HUES6 (cell line): Measurements from ENCODE around the gene DNASE1.
A peak's percentile ranks its signal among the peaks of the same experiment; 100 is the strongest.

Experiments used
- H3K27ac ChIP-seq: 2 replicates; pipeline ENCODE4 v1.7.0; 2013; ENCODE audit warnings: low read depth, mild to moderate bottlenecking, low read length, inconsistent platforms
- H3K27me3 ChIP-seq: 2 replicates; pipeline ENCODE4 v1.6.1; 2013; ENCODE audit warnings: low read length; ENCODE audit not compliant: control insufficient read depth, insufficient read depth
- H3K36me3 ChIP-seq: 2 replicates; pipeline ENCODE4 v1.6.1; 2013; ENCODE audit warnings: low read length; ENCODE audit not compliant: control insufficient read depth, insufficient read depth
- H3K4me1 ChIP-seq: 2 replicates; pipeline ENCODE4 v1.6.1; 2013; ENCODE audit warnings: low read length; ENCODE audit not compliant: control insufficient read depth, insufficient read depth
- H3K4me3 ChIP-seq: 2 replicates; pipeline ENCODE4 v1.5.1; 2013; ENCODE audit warnings: low read depth, low read length
- H3K9ac ChIP-seq: one replicate; pipeline ENCODE4 v1.6.1; 2013; ENCODE audit warnings: mild to moderate bottlenecking, low read length
- H3K9me3 ChIP-seq: 2 replicates; pipeline ENCODE4 v1.6.1; 2013; ENCODE audit warnings: low read depth, low read length; ENCODE audit not compliant: control insufficient read depth, insufficient read depth

DNASE1 gene

GRCh38 chr16:3641801-3642396 lies 12.6 kb upstream of the DNASE1 start:
- H3K27ac ChIP-seq = no peak overlapping the region
- H3K36me3 ChIP-seq = no peaks in the 10 kb centered on the region
- H3K27me3 ChIP-seq = no peaks in the 10 kb centered on the region
- H3K4me3 ChIP-seq = no peak overlapping the region
- no peaks in the 10 kb centered on the region for H3K9me3 ChIP-seq
- peaks cover 63% of the 10 kb centered on the region for H3K4me1 ChIP-seq
- H3K9ac ChIP-seq = no peak overlapping the region

DNA sequence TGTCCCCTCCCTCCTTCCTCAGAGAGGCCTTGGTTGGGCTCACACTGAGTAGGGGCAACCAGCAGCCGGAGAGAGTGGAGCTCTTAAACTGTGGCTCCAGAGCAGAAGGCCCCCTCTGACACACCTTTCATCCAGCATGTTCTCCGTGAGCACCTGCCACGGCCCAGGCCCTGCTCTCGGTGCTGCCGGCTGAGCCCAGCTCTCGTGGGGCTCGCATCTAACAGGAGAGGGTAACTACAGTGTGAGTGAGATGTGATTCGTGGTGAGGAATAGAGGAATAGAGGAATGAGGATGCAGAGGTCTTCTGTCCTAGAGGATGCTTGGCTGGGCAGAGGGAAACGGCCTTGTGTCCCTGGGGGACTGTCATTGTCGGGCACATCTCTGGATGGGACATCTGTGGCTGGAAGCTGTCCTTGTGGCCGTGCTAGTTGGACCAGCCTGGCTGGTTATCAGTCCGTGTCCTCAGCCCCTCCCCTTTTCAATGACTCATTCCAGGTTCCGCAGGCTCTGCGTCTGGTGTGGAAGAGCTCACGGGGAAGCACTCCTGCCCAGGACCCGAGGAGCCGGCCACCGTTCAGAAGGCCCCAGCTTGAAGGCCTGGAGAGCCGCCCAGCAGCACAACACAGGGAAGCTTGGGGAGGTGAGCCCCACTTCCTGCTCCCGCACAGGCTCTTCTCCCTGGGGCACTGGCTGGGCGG lies 11.9 kb upstream of the DNASE1 start:
- no peak overlapping the region for H3K4me3 ChIP-seq
- H3K27ac ChIP-seq = no peak overlapping the region
- peaks cover 58% of the 10 kb centered on the region for H3K4me1 ChIP-seq
- no peaks in the 10 kb centered on the region for H3K9me3 ChIP-seq
- no peaks in the 10 kb centered on the region for H3K27me3 ChIP-seq
- no peaks in the 10 kb centered on the region for H3K36me3 ChIP-seq
- H3K9ac ChIP-seq = no peak overlapping the region

- Histone ChIP-seq H3K9ac (no peak overlapping the region), H3K27ac (no peak overlapping the region), H3K27me3 (no peaks in the 10 kb centered on the region), H3K4me1 (peaks cover 54% of the 10 kb centered on the region), H3K4me3 (no peak overlapping the region), H3K36me3 (no peaks in the 10 kb centered on the region), H3K9me3 (no peaks in the 10 kb centered on the region)
Measured at GRCh38 chr16:3643095-3643730, 11.3 kb upstream of the DNASE1 start.

DNA sequence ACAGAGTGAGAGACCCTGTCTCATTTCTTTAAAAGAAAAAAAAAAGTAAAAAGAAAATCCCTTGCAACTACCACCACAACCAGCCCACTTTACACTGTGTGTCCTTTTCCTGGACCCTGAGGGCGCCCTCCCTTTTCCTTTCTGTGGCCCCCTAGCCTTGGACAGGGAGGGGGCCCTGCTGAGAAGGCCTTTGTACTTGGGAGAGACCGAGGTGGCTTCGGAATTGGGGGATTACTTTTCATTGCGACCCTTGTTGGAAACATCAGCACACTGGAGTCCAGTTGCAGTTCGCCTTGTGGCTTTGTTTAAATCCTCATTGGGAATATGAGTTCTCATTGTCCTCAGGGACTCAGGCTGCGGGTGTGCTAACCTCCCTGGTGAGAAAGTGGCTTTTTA lies 9.4 kb upstream of the DNASE1 start:
- Histone ChIP-seq H3K36me3 (no peaks in the 10 kb centered on the region), H3K4me1 (peaks cover 43% of the 10 kb centered on the region), H3K4me3 (no peak overlapping the region), H3K27ac (peak overlapping the region; percentile 78; the same call in 1 of the 2 replicates), H3K9ac (peak overlapping the region; percentile 55), H3K9me3 (no peaks in the 10 kb centered on the region), H3K27me3 (no peaks in the 10 kb centered on the region)

DNA sequence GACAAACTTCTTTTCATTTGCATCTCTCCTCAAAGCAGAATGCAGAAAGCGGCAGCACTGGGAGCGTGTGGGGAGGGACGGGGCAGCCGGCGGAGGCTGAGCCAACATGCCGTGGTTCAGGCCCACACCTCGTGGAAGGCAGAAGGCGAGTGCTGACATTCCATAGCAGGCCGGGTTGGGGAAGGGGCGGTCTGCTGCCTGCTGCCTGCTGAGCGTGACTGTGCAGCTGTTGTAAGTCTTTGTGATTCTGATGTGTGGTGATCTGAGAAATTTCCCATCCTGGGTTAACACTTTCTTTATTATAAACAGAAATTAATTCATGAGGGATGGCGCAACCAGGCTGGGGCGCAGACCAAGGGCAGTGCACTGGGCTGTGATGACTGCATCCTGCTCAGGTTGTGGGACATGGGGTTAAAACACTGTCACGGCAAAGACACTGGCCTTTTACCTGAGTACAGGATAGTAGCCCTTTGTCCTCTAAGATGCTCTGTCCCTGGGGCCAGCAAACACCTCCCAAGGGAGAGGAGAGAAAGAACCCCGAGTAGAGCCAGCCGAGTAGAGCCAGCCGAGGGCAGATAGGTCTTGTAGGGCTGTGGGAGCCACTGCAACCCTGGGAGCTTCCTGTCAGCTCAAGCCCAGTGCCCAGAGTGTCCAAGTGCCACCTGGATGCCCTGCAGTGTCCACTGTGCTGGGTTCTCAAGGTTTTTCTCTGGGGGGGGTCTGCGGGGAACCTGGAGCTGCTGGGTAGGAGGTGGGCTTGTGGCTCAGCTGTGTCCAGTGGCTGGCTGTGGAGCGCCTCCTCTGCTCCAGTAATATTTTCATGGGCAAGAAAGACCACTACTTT lies 8.8 kb upstream of the DNASE1 start:
- Histone ChIP-seq H3K4me1 (peaks cover 37% of the 10 kb centered on the region), H3K27me3 (no peaks in the 10 kb centered on the region), H3K27ac (peak overlapping the region; percentile 78), H3K36me3 (peaks cover 2% of the 10 kb centered on the region), H3K4me3 (peak overlapping the region; percentile 16; the same call in 1 of the 2 replicates), H3K9me3 (no peaks in the 10 kb centered on the region), H3K9ac (peak overlapping the region; percentile 55)

- H3K27me3 ChIP-seq = no peaks in the 10 kb centered on the region
- no peak overlapping the region for H3K9ac ChIP-seq
- peaks cover 35% of the 10 kb centered on the region for H3K4me1 ChIP-seq
- no peaks in the 10 kb centered on the region for H3K9me3 ChIP-seq
- H3K36me3 ChIP-seq = peaks cover 7% of the 10 kb centered on the region
- H3K27ac ChIP-seq = peak overlapping the region; percentile 78; the same call in 1 of the 2 replicates
- H3K4me3 ChIP-seq = no peak overlapping the region
Measured at GRCh38 chr16:3646348-3646920, 8.1 kb upstream of the DNASE1 start.

GRCh38 chr16:3650631-3651265 lies 3.7 kb upstream of the DNASE1 start:
- no peak overlapping the region for H3K27ac ChIP-seq
- peaks cover 29% of the 10 kb centered on the region for H3K36me3 ChIP-seq
- H3K9me3 ChIP-seq = no peaks in the 10 kb centered on the region
- no peak overlapping the region for H3K9ac ChIP-seq
- no peaks in the 10 kb centered on the region for H3K27me3 ChIP-seq
- H3K4me1 ChIP-seq = peaks cover 26% of the 10 kb centered on the region
- no peak overlapping the region for H3K4me3 ChIP-seq

GRCh38 chr16:3651461-3652372 lies 2.8 kb upstream of the DNASE1 start:
- peaks cover 16% of the 10 kb centered on the region for H3K4me1 ChIP-seq
- H3K4me3 ChIP-seq = no peak overlapping the region
- no peaks in the 10 kb centered on the region for H3K27me3 ChIP-seq
- H3K9me3 ChIP-seq = no peaks in the 10 kb centered on the region
- peaks cover 37% of the 10 kb centered on the region for H3K36me3 ChIP-seq
- no peak overlapping the region for H3K9ac ChIP-seq
- H3K27ac ChIP-seq = no peak overlapping the region

- Histone ChIP-seq H3K27me3 (no peaks in the 10 kb centered on the region), H3K36me3 (peaks cover 46% of the 10 kb centered on the region)
Measured at GRCh38 chr16:3652373-3653195, 1.9 kb upstream of the DNASE1 start.

More at GRCh38 chr16:3652373-3653195, 1.9 kb upstream of the DNASE1 start:
- no peak overlapping the region for H3K4me3 ChIP-seq
- H3K27ac ChIP-seq = no peak overlapping the region
- peaks cover 13% of the 10 kb centered on the region for H3K4me1 ChIP-seq
- no peaks in the 10 kb centered on the region for H3K9me3 ChIP-seq
- H3K9ac ChIP-seq = no peak overlapping the region
